A172 (cell line): Measurements from ENCODE around the gene ALDH1B1. TPM values are rescaled to one million over a fixed set of nuclear protein-coding genes. Genes with fewer than 3 reads are reported as not detected.

Experiments used
- DNase-seq: peaks from one replicate; pipeline ENCODE4 v3.0.0-alpha.2; 2015; ENCODE audit warnings: low spot score
- total RNA-seq: library from RNA; depleted of rRNA; stranded (reverse); fragments of >200 nt; shearing (Covaris generic); gene quantifications from 2 replicates; pipeline ENCODE4 v1.2.3, GENCODE V29; 2014; rRNA removed

The ALDH1B1 gene
- total RNA-seq, 1 experiment from 2014 or later = 23.0 TPM

- no peak for DNase-seq
These were observed 47.4 kb downstream of the ALDH1B1 start for GRCh38 chr9:38439916-38440301.

DNA sequence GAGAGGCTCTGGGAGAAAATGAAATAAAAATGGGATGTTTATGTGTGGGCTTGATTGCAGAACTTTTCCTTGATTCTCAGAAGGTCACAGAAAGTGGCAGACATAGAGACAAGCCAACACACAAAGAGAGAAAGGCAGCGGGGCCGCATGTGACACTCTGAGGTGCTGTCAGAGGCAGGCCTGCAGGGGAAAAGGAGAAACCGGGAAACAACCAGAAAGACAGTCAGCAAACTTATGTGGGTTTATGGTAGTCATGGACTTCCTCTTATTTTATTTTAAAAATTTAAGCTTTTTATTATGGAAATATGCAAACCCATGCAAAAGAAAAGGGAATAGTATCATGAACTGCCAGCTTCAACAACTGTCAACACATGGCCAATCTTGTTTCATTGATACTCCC is 48.0 kb downstream of the ALDH1B1 start:
- DNase-seq = no peak

GRCh38 chr9:38441347-38442085 is 49.0 kb downstream of the ALDH1B1 start:
- no peak for DNase-seq

DNA sequence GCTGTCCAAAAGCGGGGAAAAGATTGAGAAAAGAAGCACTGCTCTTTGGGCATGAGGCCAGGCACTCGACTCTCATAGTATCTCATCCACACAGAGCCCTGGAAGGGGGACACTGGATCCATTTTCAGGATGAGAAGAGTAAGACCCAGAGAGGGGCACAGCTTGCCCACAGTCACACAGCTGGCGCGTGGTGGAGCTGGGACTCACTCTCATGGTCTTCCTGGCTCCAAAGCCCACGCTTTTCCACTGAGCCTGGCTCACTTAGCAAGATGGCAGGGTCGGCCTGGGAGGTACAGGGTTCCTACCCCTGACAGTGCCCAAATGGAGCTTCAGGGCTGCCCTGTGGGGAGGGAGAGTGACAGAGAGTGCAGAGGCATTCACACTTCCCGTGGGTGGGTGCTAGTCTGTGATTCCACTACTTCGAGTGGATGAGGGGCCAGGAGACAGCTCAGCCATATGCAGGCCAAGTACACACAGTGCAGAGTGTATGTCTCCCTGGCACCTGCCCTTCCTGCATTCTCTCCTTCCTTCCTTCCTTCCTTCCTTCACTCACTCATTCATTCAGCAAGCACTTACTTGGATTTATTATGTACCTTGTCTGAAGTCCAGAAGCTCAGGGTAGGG is 50.1 kb downstream of the ALDH1B1 start:
- no peak for DNase-seq

DNA sequence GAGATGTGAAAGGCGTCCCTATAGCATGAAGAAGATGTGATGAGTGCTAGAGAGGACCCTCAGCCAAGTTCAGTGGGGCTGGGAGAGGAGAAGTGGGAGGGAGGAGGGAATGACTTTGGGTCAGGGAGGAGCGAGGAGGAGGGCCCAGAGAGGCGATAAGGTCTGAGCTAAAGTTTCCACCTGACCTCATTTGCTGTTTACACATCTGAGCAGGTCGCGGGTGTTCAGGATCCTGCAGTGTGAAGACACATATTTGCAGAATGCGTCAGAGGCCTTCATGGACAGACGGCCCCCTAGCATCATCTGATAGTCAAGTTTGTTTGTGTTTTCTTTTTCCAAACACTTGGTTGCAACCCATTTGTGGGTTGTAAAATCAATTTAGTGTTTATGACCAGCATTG is 50.7 kb downstream of the ALDH1B1 start:
- DNase-seq = peak; percentile 19

GRCh38 chr9:38443597-38443996 is 51.1 kb downstream of the ALDH1B1 start:
- DNase-seq = no peak

- no peak for DNase-seq
These were observed 52.9 kb downstream of the ALDH1B1 start for GRCh38 chr9:38445154-38446043.

DNA sequence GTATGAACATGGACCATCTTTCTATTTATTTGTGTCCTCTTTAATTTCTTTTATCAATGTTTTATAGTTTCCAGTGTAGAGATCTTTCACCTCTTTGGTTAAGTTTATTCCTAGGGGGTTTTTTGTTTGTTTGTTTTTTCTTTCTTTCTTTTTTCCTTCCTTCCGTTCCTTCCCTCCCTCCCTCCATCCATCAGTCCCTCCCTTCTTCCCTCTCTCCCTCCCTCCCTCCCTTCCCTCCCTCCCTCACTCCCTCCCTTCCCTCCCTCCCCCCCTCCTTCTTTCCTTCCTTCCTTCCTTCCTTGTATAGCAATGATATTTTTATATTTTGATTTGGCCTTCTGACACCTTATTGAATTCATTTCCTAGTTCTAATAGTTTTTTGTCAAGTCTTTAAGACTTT is 55.2 kb downstream of the ALDH1B1 start:
- DNase-seq = no peak

Other genes starting within 250 kb of the ALDH1B1 start
- gene IGFBPL1, start 31.8 kb downstream of the ALDH1B1 start, total RNA-seq = 0.14 TPM in 1 of 2 replicates, not detected in the other
- 0.10 TPM in 1 of 2 replicates, not detected in the other for gene ANKRD18A, start 227.9 kb downstream of the ALDH1B1 start, total RNA-seq